GM21619 (cell line): ENCODE measurements around the gene NCAPD3.

Source experiments
- ATAC-seq: cut with Tn5 transposase; IDR thresholded peaks from one replicate; pipeline ENCODE4 v1.9.1; 2021; ENCODE audit not compliant: unreplicated experiment

The NCAPD3 gene

GRCh38 chr11:134254433-134255183, 30.8 kb upstream of the NCAPD3 start:
- no peak for ATAC-seq

GRCh38 chr11:134253188-134253993, 29.6 kb upstream of the NCAPD3 start, which contains the start of the genes ACAD8 and THYN1:
TSS of gene ACAD8 (plus strand) at chr11:134253568. CDS start at chr11:134253601, 33 bp downstream.
TSS of gene THYN1 (minus strand) at chr11:134253352. CDS start at chr11:134252882, 470 bp downstream.
- peak; percentile 99 for ATAC-seq

GRCh38 chr11:134252346-134253187, 28.8 kb upstream of the NCAPD3 start:
- ATAC-seq: peak; percentile 27

GRCh38 chr11:134250675-134251074, 26.9 kb upstream of the NCAPD3 start:
- no peak for ATAC-seq

- no peak for ATAC-seq
Measured at GRCh38 chr11:134250246-134250645, 26.5 kb upstream of the NCAPD3 start.

- no peak for ATAC-seq
Measured at GRCh38 chr11:134248910-134249480, 25.2 kb upstream of the NCAPD3 start.

GRCh38 chr11:134246678-134247077, 22.9 kb upstream of the NCAPD3 start:
- ATAC-seq: no peak

GRCh38 chr11:134246100-134246499, 22.3 kb upstream of the NCAPD3 start:
- no peak for ATAC-seq

- no peak for ATAC-seq
Measured at GRCh38 chr11:134245434-134245833, 21.7 kb upstream of the NCAPD3 start.

- peak; percentile 96 for ATAC-seq
Measured at GRCh38 chr11:134244593-134244992, 20.8 kb upstream of the NCAPD3 start.

- ATAC-seq: no peak
Measured at GRCh38 chr11:134243913-134244312, 20.1 kb upstream of the NCAPD3 start.

GRCh38 chr11:134242376-134242775, 18.6 kb upstream of the NCAPD3 start:
- no peak for ATAC-seq

- no peak for ATAC-seq
Measured at GRCh38 chr11:134240592-134240991, 16.8 kb upstream of the NCAPD3 start.

GRCh38 chr11:134238956-134239355, 15.2 kb upstream of the NCAPD3 start:
- ATAC-seq: no peak

GRCh38 chr11:134237557-134237922, 13.8 kb upstream of the NCAPD3 start:
- no peak for ATAC-seq

GRCh38 chr11:134236834-134237556, 13.2 kb upstream of the NCAPD3 start:
- ATAC-seq: no peak

- no peak for ATAC-seq
Measured at GRCh38 chr11:134235399-134235798, 11.6 kb upstream of the NCAPD3 start.

GRCh38 chr11:134233729-134234179, 10.0 kb upstream of the NCAPD3 start:
- no peak for ATAC-seq

- ATAC-seq: no peak
Measured at GRCh38 chr11:134231958-134232659, 8.3 kb upstream of the NCAPD3 start.
